ENCODE measurements around the gene CAMK2A.
A peak's percentile ranks its signal among the peaks of the same experiment; 100 is the strongest.

Gene CAMK2A

GRCh38 chr5:150219142-150219541 is 70.4 kb downstream of the CAMK2A start:
- no peak for TF ChIP-seq CTCF (IDR thresholded peaks at IDR 0.05; ENCODE audit: low read depth, low read length)
- Histone ChIP-seq H3K27me3 (ENCODE audit: insufficient read depth, low read depth, severe bottlenecking) (no peaks in the 10 kb centered on the region), H3K36me3 (no peaks in the 10 kb centered on the region), H3K27ac (no peak overlapping the region), H3K4me3 (ENCODE audit: low read depth, low read length) (no peak overlapping the region), H3K9me3 (ENCODE audit: severe bottlenecking) (no peaks in the 10 kb centered on the region)
- no peak for DNase-seq

- Histone ChIP-seq H3K27me3 (ENCODE audit: insufficient read depth, low read depth, severe bottlenecking) (no peaks in the 10 kb centered on the region), H3K4me3 (ENCODE audit: low read depth, low read length) (no peak overlapping the region), H3K36me3 (no peaks in the 10 kb centered on the region), H3K9me3 (ENCODE audit: severe bottlenecking) (no peaks in the 10 kb centered on the region), H3K27ac (no peak overlapping the region)
- no peak for TF ChIP-seq CTCF (IDR thresholded peaks at IDR 0.05; ENCODE audit: low read depth, low read length)
- no peak for DNase-seq
Observed at GRCh38 chr5:150218693-150219035, 70.9 kb downstream of the CAMK2A start.

GRCh38 chr5:150217873-150218692 is 71.5 kb downstream of the CAMK2A start:
- H3K27me3 ChIP-seq (ENCODE audit: insufficient read depth, low read depth, severe bottlenecking): no peaks in the 10 kb centered on the region
- DNase-seq: peak; percentile 80

GRCh38 chr5:150217038-150217437 is 72.5 kb downstream of the CAMK2A start:
- no peak for TF ChIP-seq CTCF (IDR thresholded peaks at IDR 0.05; ENCODE audit: low read depth, low read length)
- no peak overlapping the region for H3K27ac ChIP-seq
- no peak for DNase-seq
- H3K27me3 ChIP-seq (ENCODE audit: insufficient read depth, low read depth, severe bottlenecking): no peaks in the 10 kb centered on the region
- H3K36me3 ChIP-seq: no peaks in the 10 kb centered on the region
- no peaks in the 10 kb centered on the region for H3K9me3 ChIP-seq (ENCODE audit: severe bottlenecking)
- H3K4me3 ChIP-seq (ENCODE audit: low read depth, low read length): no peak overlapping the region

More at GRCh38 chr5:150217873-150218692, 71.5 kb downstream of the CAMK2A start:
- peak; percentile 89 for TF ChIP-seq CTCF (IDR thresholded peaks at IDR 0.05; ENCODE audit: low read depth, low read length)
- Histone ChIP-seq H3K36me3 (no peaks in the 10 kb centered on the region), H3K4me3 (ENCODE audit: low read depth, low read length) (no peak overlapping the region), H3K9me3 (ENCODE audit: severe bottlenecking) (no peaks in the 10 kb centered on the region), H3K27ac (no peak overlapping the region)

DNA sequence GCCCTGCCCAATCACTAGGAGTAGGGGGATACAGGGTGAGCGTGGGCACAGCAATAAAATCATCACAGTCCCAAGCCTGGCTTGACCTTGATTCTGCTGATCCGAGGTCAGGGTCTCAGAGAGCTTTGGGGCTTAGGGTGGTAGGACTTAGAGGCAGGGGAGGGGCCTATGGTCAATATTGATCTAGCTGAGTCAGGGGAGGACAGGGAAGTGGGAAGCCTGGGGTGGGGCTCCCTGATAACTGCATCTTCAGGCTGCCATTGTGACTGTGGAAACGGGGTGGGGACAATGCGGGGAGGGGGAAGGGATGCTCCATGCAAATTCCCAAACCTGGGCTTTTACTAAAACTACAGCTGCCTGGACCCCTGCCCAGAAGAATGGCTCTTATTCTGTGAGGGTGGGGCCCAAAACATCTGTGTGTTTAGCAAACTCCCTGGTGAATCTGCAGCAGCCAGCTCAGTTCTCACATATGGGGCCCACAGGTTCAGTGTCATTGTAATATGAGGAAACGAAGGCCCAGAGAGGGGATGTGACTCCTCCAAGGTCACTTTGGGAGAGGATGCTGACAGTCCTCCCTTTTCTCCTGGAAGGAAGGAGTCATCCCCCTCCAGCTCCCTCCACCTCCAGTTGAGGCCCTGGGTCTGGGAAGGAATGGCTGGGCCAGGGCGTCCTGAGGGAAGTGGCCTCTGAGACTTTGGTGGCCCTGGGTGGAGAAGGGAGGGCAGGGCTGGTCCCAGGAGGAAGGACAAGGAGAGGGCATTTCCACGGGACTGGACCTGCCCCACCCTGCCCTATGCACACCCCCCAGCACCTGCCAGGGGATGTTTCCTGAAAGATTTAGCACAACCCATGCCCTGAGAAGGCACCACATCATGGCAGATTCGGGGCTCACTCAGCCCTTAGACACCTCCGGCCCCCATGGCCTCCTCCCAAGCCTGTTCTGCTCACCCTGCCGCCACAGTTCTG is 73.3 kb downstream of the CAMK2A start:
- H3K36me3 ChIP-seq: no peaks in the 10 kb centered on the region
- no peaks in the 10 kb centered on the region for H3K27me3 ChIP-seq (ENCODE audit: insufficient read depth, low read depth, severe bottlenecking)
- peak; percentile 56 for DNase-seq
- H3K4me3 ChIP-seq (ENCODE audit: low read depth, low read length): no peak overlapping the region
- H3K27ac ChIP-seq: no peak overlapping the region
- TF ChIP-seq CTCF (IDR thresholded peaks at IDR 0.05; ENCODE audit: low read depth, low read length): no peak
- no peaks in the 10 kb centered on the region for H3K9me3 ChIP-seq (ENCODE audit: severe bottlenecking)

Measured in WERI-Rb-1 (cell line).